Neural cell (in vitro differentiated cells): ENCODE measurements around the gene OR52E8. TPM values are rescaled to one million over a fixed set of nuclear protein-coding genes. Genes with fewer than 3 reads are reported as not detected.

Experiments used
- H2AFZ ChIP-seq: fragments of 200-600, 300-800 bp; sonication (generic), shearing (Covaris generic); 2 replicates; pipeline ENCODE4 v1.6.0; 2014; ENCODE audit warnings: low read depth, mild to moderate bottlenecking, antibody characterized with exemption, low read length, moderate library complexity
- H3F3A ChIP-seq: fragments of 200-600 bp; shearing (Covaris generic); 2 replicates; pipeline ENCODE4 v1.6.1; 2016; ENCODE audit warnings: mild to moderate bottlenecking, moderate library complexity, mixed read lengths, antibody characterized with exemption, low read length; ENCODE audit not compliant: insufficient read depth, poor library complexity, severe bottlenecking
- H3K27ac ChIP-seq: fragments of 200-600, 300-800 bp; sonication (generic), shearing (Covaris generic); 2 replicates; pipeline ENCODE4 v1.5.1; 2014; ENCODE audit warnings: mild to moderate bottlenecking, low read length, moderate library complexity
- H3K27me3 ChIP-seq: fragments of 300-800, 200-600 bp; sonication (generic), shearing (Covaris generic); 2 replicates; pipeline ENCODE4 v1.6.0; 2014; ENCODE audit warnings: mild to moderate bottlenecking, low read depth, low read length, moderate library complexity; ENCODE audit not compliant: insufficient read depth
- H3K36me3 ChIP-seq: fragments of 300-800, 200-600 bp; sonication (generic), shearing (Covaris generic); 2 replicates; pipeline ENCODE4 v1.5.1; 2014; ENCODE audit warnings: mild to moderate bottlenecking, antibody characterized with exemption, low read length, moderate library complexity; ENCODE audit not compliant: insufficient read depth
- H3K4me2 ChIP-seq: fragments of 300-800, 200-600 bp; sonication (generic), shearing (Covaris generic); 2 replicates; pipeline ENCODE4 v1.6.0; 2014; ENCODE audit warnings: mild to moderate bottlenecking, low read length
- H3K4me3 ChIP-seq: fragments of 300-800, 200-600 bp; sonication (generic), shearing (Covaris generic); 2 replicates; pipeline ENCODE4 v1.5.1; 2014; ENCODE audit warnings: mild to moderate bottlenecking, low read length, moderate library complexity
- H3K79me2 ChIP-seq: fragments of 200-600 bp; shearing (Covaris generic); replicated peaks from 2 replicates; pipeline ENCODE4 v1.6.0; 2014; ENCODE audit warnings: mild to moderate bottlenecking, low read length, moderate library complexity; ENCODE audit not compliant: insufficient read depth
- H3K9ac ChIP-seq: fragments of 300-800, 200-600 bp; sonication (generic), shearing (Covaris generic); 2 replicates; pipeline ENCODE4 v1.6.1; 2016; ENCODE audit warnings: mild to moderate bottlenecking, low read length, mixed read lengths
- H3K9me2 ChIP-seq: fragments of 200-600 bp; shearing (Covaris generic); 2 replicates; pipeline ENCODE4 v1.6.1; 2016; ENCODE audit warnings: mild to moderate bottlenecking, low read length, mixed read lengths; ENCODE audit not compliant: insufficient read depth
- H3K9me3 ChIP-seq: fragments of 200-600, 300-800 bp; sonication (generic), shearing (Covaris generic); 2 replicates; pipeline ENCODE4 v1.6.1; 2016; ENCODE audit warnings: mild to moderate bottlenecking, mixed run types, low read length, moderate library complexity, mixed read lengths
- H4K20me1 ChIP-seq: fragments of 200-600 bp; shearing (Covaris generic); 2 replicates; pipeline ENCODE4 v1.6.1; 2016; ENCODE audit warnings: mild to moderate bottlenecking, mixed run types; ENCODE audit not compliant: insufficient read depth
- CTCF ChIP-seq: fragments of 450-650 bp; IDR thresholded peaks from 2 replicates; pipeline ENCODE4 v1.5.1; 2014; ENCODE audit warnings: antibody characterized with exemption, mild to moderate bottlenecking, moderate library complexity; ENCODE audit not compliant: poor library complexity, severe bottlenecking
- EP300 ChIP-seq: fragments of 450-650 bp; conservative IDR thresholded peaks from 2 replicates; pipeline ENCODE4 v1.6.1; 2014; ENCODE audit warnings: antibody characterized with exemption, mild to moderate bottlenecking, moderate library complexity; ENCODE audit not compliant: poor library complexity, severe bottlenecking
- EZH2 ChIP-seq: fragments of 200-600, 300-800 bp; shearing (Covaris generic), sonication (generic); IDR thresholded peaks from 2 replicates; pipeline ENCODE4 v1.6.1; 2014; ENCODE audit warnings: antibody characterized with exemption, low read length, borderline replicate concordance, mild to moderate bottlenecking; ENCODE audit not compliant: insufficient read depth, poor library complexity, severe bottlenecking
- MXI1 ChIP-seq: fragments of 450-650 bp; conservative IDR thresholded peaks from 2 replicates; pipeline ENCODE4 v1.6.1; 2014; ENCODE audit warnings: antibody characterized with exemption, mild to moderate bottlenecking; ENCODE audit not compliant: poor library complexity, severe bottlenecking
- POLR2AphosphoS5 ChIP-seq: IDR thresholded peaks from 2 replicates; pipeline ENCODE4 v1.6.1; 2012
- RAD21 ChIP-seq: fragments of 450-650 bp; conservative IDR thresholded peaks from 2 replicates; pipeline ENCODE4 v1.6.1; 2014; ENCODE audit warnings: antibody characterized with exemption, mild to moderate bottlenecking, moderate library complexity
- REST ChIP-seq: IDR thresholded peaks from 2 replicates; pipeline ENCODE4 v1.6.1; 2012; ENCODE audit warnings: borderline replicate concordance
- SMC3 ChIP-seq: fragments of 450-650 bp; conservative IDR thresholded peaks from 2 replicates; pipeline ENCODE4 v1.6.1; 2014; ENCODE audit warnings: antibody characterized with exemption, mild to moderate bottlenecking, moderate library complexity; ENCODE audit not compliant: poor library complexity
- TAF1 ChIP-seq: IDR thresholded peaks from 2 replicates; pipeline ENCODE4 v1.6.1; 2012; ENCODE audit warnings: low read depth
- polyA plus RNA-seq: library from polyadenylated mRNA; depleted of rRNA; stranded (reverse); fragments of >200 nt; gene quantifications from 2 replicates; pipeline ENCODE4 v1.2.3, GENCODE V29; 2014

Gene OR52E8
- polyA plus RNA-seq, 1 donor from 2014 or later, result not detected

DNA sequence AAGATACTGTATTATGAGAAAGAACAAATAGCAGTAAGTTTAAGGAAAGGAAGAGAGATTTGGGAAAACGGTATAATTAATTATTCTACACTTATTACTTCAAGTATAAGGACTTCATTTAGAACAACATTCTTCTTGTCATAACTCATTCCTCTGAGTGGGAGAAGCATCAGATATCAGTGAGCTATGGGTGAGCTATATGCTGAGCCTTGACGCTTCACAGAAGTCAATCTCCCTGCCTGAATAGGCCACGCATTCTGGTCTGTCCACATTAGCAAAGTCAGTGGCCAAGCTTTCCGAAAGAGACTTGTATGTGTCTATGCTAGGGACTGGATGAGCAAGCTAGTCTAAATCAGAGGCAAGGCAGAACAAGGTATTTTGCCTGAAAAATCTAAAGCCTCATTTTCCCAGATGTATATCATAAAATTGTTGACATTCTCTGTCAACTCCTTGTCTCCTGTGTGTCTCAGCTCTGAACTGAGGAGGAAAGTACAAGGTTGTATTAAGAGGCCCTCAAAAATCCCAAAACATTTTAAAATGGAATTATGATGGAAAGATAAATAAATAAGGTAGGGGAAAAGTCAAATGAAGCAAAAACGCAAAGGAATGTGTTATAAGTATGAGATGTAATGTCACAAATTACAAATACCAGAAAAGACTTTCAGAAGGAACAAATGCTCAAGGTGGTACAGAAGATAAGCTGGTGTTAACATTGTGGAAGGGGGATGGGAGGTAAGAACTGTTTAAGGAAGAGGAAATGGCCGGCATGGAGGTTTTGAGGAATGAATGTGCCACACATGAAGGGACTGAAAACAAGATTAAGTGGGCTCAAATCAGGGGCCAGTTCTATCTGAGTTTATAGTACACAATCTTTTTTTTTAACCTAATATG is 47.3 kb downstream of the OR52E8 start:
- H3K4me2 ChIP-seq, result no peak overlapping the region
- no peak overlapping the region for H3K4me3 ChIP-seq
- no peak for TF ChIP-seq EP300
- TF ChIP-seq TAF1, result no peak
- no peak for TF ChIP-seq EZH2
- TF ChIP-seq REST, result no peak
- TF ChIP-seq RAD21, result no peak
- TF ChIP-seq MXI1, result no peak
- TF ChIP-seq POLR2AphosphoS5, result no peak
- TF ChIP-seq SMC3, result no peak
- TF ChIP-seq CTCF, result no peak

DNA sequence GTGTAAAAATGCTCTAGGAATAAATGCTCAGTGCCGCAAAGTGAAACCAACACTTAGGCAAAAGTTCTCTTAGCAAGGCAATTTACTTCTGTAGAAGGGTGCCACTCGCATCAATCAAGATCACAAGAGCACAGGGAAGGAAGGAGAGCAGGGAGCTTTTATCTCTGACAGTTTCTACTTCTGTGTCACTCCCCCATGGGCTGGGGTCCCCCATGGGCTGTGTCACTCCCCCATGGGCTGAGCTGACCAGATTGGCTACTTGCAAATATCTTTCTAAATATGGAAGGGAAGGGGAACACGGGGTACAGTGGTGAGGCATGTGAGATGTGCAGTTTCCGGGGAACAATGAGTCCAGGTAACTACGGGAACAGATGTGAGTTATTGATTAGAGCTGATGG is 48.4 kb downstream of the OR52E8 start:
- no peak for TF ChIP-seq EP300
- TF ChIP-seq MXI1, result no peak
- no peak for TF ChIP-seq RAD21
- TF ChIP-seq EZH2, result no peak
- TF ChIP-seq TAF1, result no peak
- TF ChIP-seq POLR2AphosphoS5, result no peak
- no peak for TF ChIP-seq REST
- TF ChIP-seq CTCF, result no peak
- TF ChIP-seq SMC3, result no peak
- no peaks in the 10 kb centered on the region for H3K36me3 ChIP-seq
- H3K9me2 ChIP-seq, result no peaks in the 10 kb centered on the region
- H3K9ac ChIP-seq, result no peak overlapping the region
- no peak overlapping the region for H3K4me2 ChIP-seq
- H3K27me3 ChIP-seq, result no peaks in the 10 kb centered on the region
- no peak overlapping the region for H2AFZ ChIP-seq
- H3K79me2 ChIP-seq, result no peaks in the 10 kb centered on the region
- no peaks in the 10 kb centered on the region for H3K9me3 ChIP-seq
- peak overlapping the region; percentile 61 for H3K4me3 ChIP-seq
- no peaks in the 10 kb centered on the region for H3F3A ChIP-seq
- H4K20me1 ChIP-seq, result no peaks in the 10 kb centered on the region
- H3K27ac ChIP-seq, result no peak overlapping the region

More for the DNA sequence above, 47.3 kb downstream of the OR52E8 start:
- Histone ChIP-seq H3K79me2 (no peaks in the 10 kb centered on the region), H3K27me3 (no peaks in the 10 kb centered on the region), H3K9ac (no peak overlapping the region), H4K20me1 (no peaks in the 10 kb centered on the region), H3F3A (no peaks in the 10 kb centered on the region), H3K9me3 (no peaks in the 10 kb centered on the region), H3K9me2 (no peaks in the 10 kb centered on the region), H3K36me3 (no peaks in the 10 kb centered on the region), H3K27ac (no peak overlapping the region), H2AFZ (no peak overlapping the region)
